ENCODE results near the gene INS. TPM values are rescaled to one million over a fixed set of nuclear protein-coding genes. Genes with fewer than 3 reads are reported as not detected.

Gene INS
- total and polyA plus RNA-seq, 2 donors (not counting 1 experiment from before 2014, with no cell fraction given), result not detected

DNA sequence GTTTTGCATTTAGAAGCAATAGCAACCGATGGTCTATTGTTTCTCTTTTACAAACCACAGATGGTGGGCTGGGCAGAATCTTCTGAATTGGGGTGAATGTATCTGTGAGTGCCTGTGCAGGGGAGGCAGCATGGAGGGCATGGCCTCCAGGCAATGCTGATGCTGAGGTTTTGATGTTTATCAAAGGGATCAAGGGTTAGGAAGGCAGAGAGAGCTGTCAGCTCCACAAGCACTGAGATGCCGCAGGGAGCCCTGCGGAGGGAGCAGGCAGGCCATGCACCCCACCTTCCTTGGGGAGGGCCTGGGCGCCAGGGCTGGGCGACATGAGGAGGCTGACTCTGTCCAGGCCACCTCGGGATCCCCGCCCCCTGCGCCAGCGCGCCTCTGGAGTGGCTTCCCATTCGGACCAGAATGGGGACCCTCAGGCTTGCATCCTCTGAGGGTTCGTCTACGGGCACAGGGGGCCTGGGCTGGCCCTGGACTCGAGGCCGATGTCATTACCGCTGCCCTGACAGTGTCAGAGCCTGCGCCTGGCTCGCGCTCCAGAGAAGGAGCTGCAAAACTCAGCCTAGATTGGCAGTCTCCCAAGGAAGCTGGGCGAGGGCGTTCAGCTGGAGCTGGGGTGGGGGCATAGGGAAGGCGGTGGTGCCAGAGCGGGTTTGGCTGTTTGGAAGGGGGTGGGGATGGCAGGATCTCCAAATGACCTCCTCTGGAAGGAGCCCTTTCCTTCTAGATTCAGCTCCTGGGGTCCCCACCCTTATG is 24.5 kb upstream of the INS start:
- H3K4me2 ChIP-seq (replicated peaks; ENCODE audit: low read depth, low read length, poor library complexity, severe bottlenecking), result no peak overlapping the region

More for the DNA sequence above, 24.5 kb upstream of the INS start:
- POLR2A ChIA-PET, result no interaction called here
- Histone ChIP-seq H3K36me3 (replicated peaks in 1 of 2; ENCODE audit: control extremely low read depth in 1 of 2, control insufficient read depth in 1 of 2, extremely low read depth in 1 of 2, insufficient read depth in 2 of 2, low read length in 1 of 2) (no peaks in the 10 kb centered on the region), H3K79me2 (ENCODE audit: control insufficient read depth, insufficient read depth, low read length) (no peaks in the 10 kb centered on the region), H4K20me1 (ENCODE audit: control insufficient read depth, insufficient read depth, low read length, poor library complexity, severe bottlenecking) (no peaks in the 10 kb centered on the region), H3K4me1 (ENCODE audit: control insufficient read depth in 2 of 2, insufficient read depth in 2 of 2, low read length in 2 of 2) (peaks cover 3 to 8% of the 10 kb centered on the region in 2 donors), H3K27ac (ENCODE audit: low read length in 2 of 2) (no peak overlapping the region), H3K9me3 (ENCODE audit: control extremely low read depth in 1 of 3, control insufficient read depth in 2 of 3, insufficient read depth in 1 of 3, low read length in 2 of 3) (no peaks in the 10 kb centered on the region), H2AFZ (ENCODE audit: insufficient read depth, low read depth, low read length, poor library complexity, severe bottlenecking) (no peak overlapping the region), H3K4me3 (ENCODE audit: control extremely low read depth in 1 of 5, extremely low read depth in 1 of 5, insufficient read depth in 1 of 5, low read depth in 2 of 5, low read length in 4 of 5) (no peak overlapping the region), H3K27me3 (replicated peaks in 1 of 4; ENCODE audit: control extremely low read depth in 1 of 4, control insufficient read depth in 3 of 4, insufficient read depth in 4 of 4, low read length in 3 of 4) (peaks cover 0 to 5% (median 0%) of the 10 kb centered on the region in 4 experiments), H3K9ac (ENCODE audit: low read length) (no peak overlapping the region)
- CTCF ChIA-PET, result interaction anchor here (1.2 to 5.4 kb wide), 4 partner anchors 10 to 234 kb away, joined by 4 to 42 read pairs (median 6); no protein-coding TSS in a partner anchor
- DNase-seq (no peak), ATAC-seq (ENCODE audit: low read depth) (no peak)
- Mint-ChIP-seq H3K27ac (no peak overlapping the region), H3K4me1 (peaks cover under 1% of the 10 kb centered on the region), H3K4me3 (no peak overlapping the region), H3K9me3 (ENCODE audit: insufficient read depth) (no peaks in the 10 kb centered on the region), H3K27me3 (peaks cover 9% of the 10 kb centered on the region)
- 89% methylated on average over 22 of the region's 23 CpGs for WGBS (ENCODE audit: insufficient coverage)
- TF ChIP-seq EZH2 (IDR thresholded peaks at IDR 0.05; ENCODE audit: borderline replicate concordance, insufficient read depth, low read depth, low read length, poor library complexity, severe bottlenecking) (no peak), CTCF (IDR thresholded peaks at IDR 0.05) (no peak)
- intact Hi-C loops (cut with micrococcal nuclease), result loop anchor here (1.0 to 5.0 kb wide), 2 partner anchors 235 to 342 kb away; no protein-coding TSS in a partner anchor
